A549 (cell line): Measurements from ENCODE around the gene NFATC4. TPM values are rescaled to one million over a fixed set of nuclear protein-coding genes. Genes with fewer than 3 reads are reported as not detected.

Experiments used
- ATAC-seq, 2 experiments: fragments of 200-7000 bp in 1 of 2; fragments of >200 bp in 1 of 2; cut with Nextera tagmentation in 1 of 2; cut with Tn5 transposase in 1 of 2; 3 replicates each; pipeline versions ENCODE4 v1.8.0 to v1.9.1; 2018 to 2020; ENCODE audit warnings: mild to moderate bottlenecking in 1 of 2, moderate library complexity in 1 of 2
- CTCF ChIA-PET: fragments of 300-600 bp; sonication (Branson Sonifier 250); formaldehyde crosslinking; extraction: SDS; loops from one replicate; lab custom pipeline; 2021; ENCODE audit warnings: antibody characterized with exemption, inconsistent platforms; lab: Yijun Ruan, JAX
- POLR2A ChIA-PET: fragments of 350-600 bp; formaldehyde crosslinking; extraction: SDS; loops from one replicate; lab custom pipeline; 2021; ENCODE audit warnings: antibody characterized with exemption, inconsistent platforms; lab: Yijun Ruan, JAX
- DNase-seq, 2 experiments: peaks; one replicate each; pipeline versions ENCODE4 v3.0.0 to v3.0.0-alpha.2; 2011 to 2016; ENCODE audit warnings: low read depth in 1 of 2, low spot score in 1 of 2
- FAIRE-seq: peaks from 2 replicates; lab custom pipeline; 2011; peaks lifted over from hg19 to GRCh38; lab: Jason Lieb, UNC
- H3K27ac ChIP-seq, 2 experiments: fragments of >200 bp; sonication (Bioruptor Twin); formaldehyde crosslinking; 3 replicates each; pipeline ENCODE4 v1.5.1; 2016 to 2017
- H3K4me1 ChIP-seq: fragments of >200 bp; sonication (Bioruptor Twin); formaldehyde crosslinking; 3 replicates; pipeline ENCODE4 v1.6.1; 2016
- H3K4me2 ChIP-seq: fragments of >200 bp; sonication (Bioruptor Twin); formaldehyde crosslinking; 3 replicates; pipeline ENCODE4 v1.6.1; 2016
- H3K4me3 ChIP-seq: fragments of >200 bp; sonication (Bioruptor Twin); formaldehyde crosslinking; 3 replicates; pipeline ENCODE4 v1.5.1; 2016
- H3K9me3 ChIP-seq: fragments of >200 bp; sonication (Bioruptor Twin); formaldehyde crosslinking; 3 replicates; pipeline ENCODE4 v1.6.1; 2016
- CBX2 ChIP-seq: fragments of 200-600 bp; sonication (generic); IDR thresholded peaks from 2 replicates; pipeline ENCODE4 v1.6.1; 2016; ENCODE audit warnings: low read depth, mild to moderate bottlenecking, borderline replicate concordance
- CBX8 ChIP-seq: fragments of 200-600 bp; sonication (generic); IDR thresholded peaks from 2 replicates; pipeline ENCODE4 v1.6.1; 2016
- CHD2 ChIP-seq: fragments of 150-350 bp; IDR thresholded peaks from 2 replicates; pipeline ENCODE4 v1.6.1; 2014; ENCODE audit warnings: low read length; ENCODE audit not compliant: partially characterized antibody
- CHD4 ChIP-seq: fragments of 200-600 bp; sonication (generic); IDR thresholded peaks from 2 replicates; pipeline ENCODE4 v1.6.1; 2016; ENCODE audit warnings: antibody characterized with exemption, mild to moderate bottlenecking, borderline replicate concordance
- CTCF ChIP-seq: fragments of >200 bp; sonication (Bioruptor Twin); formaldehyde crosslinking; IDR thresholded peaks from 3 replicates; pipeline ENCODE4 v1.5.1; 2016
- EP300 ChIP-seq, 2 experiments: fragments of >200 bp; sonication (Bioruptor Twin); formaldehyde crosslinking; IDR thresholded peaks; 2 replicates in 1 of 2; 3 replicates in 1 of 2; pipeline ENCODE4 v1.6.1; 2016 to 2017
- FOSB ChIP-seq: fragments of 250-450 bp; sonication (Bioruptor Pico); IDR thresholded peaks from 2 replicates; pipeline ENCODE4 v1.5.0; 2020; ENCODE audit warnings: mild to moderate bottlenecking, moderate library complexity
- FOXS1 ChIP-seq: fragments of 250-450 bp; sonication (Bioruptor Pico); IDR thresholded peaks from 2 replicates; pipeline ENCODE4 v1.5.0; 2020; ENCODE audit warnings: mild to moderate bottlenecking, moderate library complexity
- HDAC2 ChIP-seq: fragments of 200-600 bp; sonication (generic); IDR thresholded peaks from 2 replicates; pipeline ENCODE4 v1.6.1; 2016
- HEYL ChIP-seq: fragments of 250-450 bp; sonication (Bioruptor Pico); IDR thresholded peaks from 2 replicates; pipeline ENCODE4 v1.8.0; 2021; ENCODE audit warnings: mild to moderate bottlenecking, moderate library complexity
- HOXA7 ChIP-seq: fragments of 250-450 bp; sonication (Bioruptor Pico); IDR thresholded peaks from 2 replicates; pipeline ENCODE4 v1.5.0; 2020; ENCODE audit warnings: mild to moderate bottlenecking, moderate library complexity
- HOXB13 ChIP-seq: fragments of 250-450 bp; sonication (Bioruptor Pico); IDR thresholded peaks from 2 replicates; pipeline ENCODE4 v1.5.0; 2020; ENCODE audit warnings: low read depth, mild to moderate bottlenecking, moderate library complexity
- KDM5A ChIP-seq: fragments of 200-600 bp; sonication (generic); IDR thresholded peaks from 2 replicates; pipeline ENCODE4 v1.6.1; 2016; ENCODE audit warnings: antibody characterized with exemption, mild to moderate bottlenecking
- NR3C1 ChIP-seq: fragments of >200 bp; sonication (Bioruptor Twin); formaldehyde crosslinking; IDR thresholded peaks from 3 replicates; pipeline ENCODE4 v1.6.1; 2017
- PHF8 ChIP-seq: fragments of 200-600 bp; sonication (generic); IDR thresholded peaks from 2 replicates; pipeline ENCODE4 v1.6.1; 2016; ENCODE audit warnings: low read depth, mild to moderate bottlenecking, antibody characterized with exemption, moderate library complexity, borderline replicate concordance
- POLR2A ChIP-seq: IDR thresholded peaks from 2 replicates; pipeline ENCODE4 v1.6.1; 2012; ENCODE audit warnings: mild to moderate bottlenecking, low read length
- RARB ChIP-seq: fragments of 250-450 bp; sonication (Bioruptor Pico); IDR thresholded peaks from 2 replicates; pipeline ENCODE4 v1.8.0; 2021; ENCODE audit warnings: mild to moderate bottlenecking, moderate library complexity
- RCOR1 ChIP-seq: fragments of 150-350 bp; IDR thresholded peaks from 2 replicates; pipeline ENCODE4 v1.6.1; 2014; ENCODE audit warnings: antibody characterized with exemption, low read length, low read depth
- USF2 ChIP-seq: fragments of 450-650 bp; IDR thresholded peaks from 2 replicates; pipeline ENCODE4 v1.6.1; 2014; ENCODE audit warnings: antibody characterized with exemption
- ZFP36 ChIP-seq: fragments of 450-650 bp; IDR thresholded peaks from 2 replicates; pipeline ENCODE4 v1.6.1; 2014; ENCODE audit warnings: borderline replicate concordance; ENCODE audit not compliant: partially characterized antibody
- WGBS: methylation state at CpG from one replicate; pipeline ENCODE4 v1.1.6; 2017; ENCODE audit errors: missing lambda C conversion rate; 5-methylcytosine and 5-hydroxymethylcytosine counted together
- polyA plus RNA-seq, 4 experiments: library from polyadenylated mRNA; depleted of rRNA in 3 of 4; stranded (reverse); fragments of >200 nt; fragmentation: RNase III in 1 of 4; extraction: RNeasy Plus Mini Kit Qiagen cat#74134 plus additional on column Dnase treatment in 1 of 4; gene quantifications; 2 replicates in 3 of 4; 3 replicates in 1 of 4; pipeline ENCODE4 v1.2.3, GENCODE V29; 2011 to 2017
- TF ChIP-seq, protein P1 (sequence below): IDR thresholded peaks from 2 replicates; pipeline ENCODE4 v1.6.1; 2012; ENCODE audit warnings: low read depth, borderline replicate concordance
- TF ChIP-seq, protein P2 (sequence below): fragments of 150-350 bp; IDR thresholded peaks from 2 replicates; pipeline ENCODE4 v1.6.1; 2014; ENCODE audit warnings: low read depth, mild to moderate bottlenecking, low read length

The NFATC4 gene
- polyA plus RNA-seq, 2 of the 4 experiments (the other 2 are of a cell fraction): 0.04 to 0.32 TPM

DNA sequence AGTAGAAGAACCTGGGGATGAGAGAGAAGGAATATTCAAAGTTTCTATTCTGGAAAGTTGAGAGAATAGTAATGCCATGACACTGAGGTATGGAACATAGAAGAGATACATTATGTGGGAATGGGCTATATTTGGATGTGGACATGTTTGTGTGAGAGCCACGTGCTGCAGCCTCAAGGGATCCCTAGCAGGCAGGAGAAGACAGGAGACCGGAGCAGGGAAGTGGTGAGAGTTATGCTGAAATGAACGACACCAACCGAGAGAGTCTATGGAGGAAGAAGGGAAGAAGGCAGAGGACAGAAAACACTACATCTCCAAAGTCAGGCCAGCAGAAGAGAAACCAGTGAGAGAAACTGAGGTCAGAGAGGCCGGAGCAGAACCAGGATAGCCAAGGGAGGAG, 18.2 kb upstream of the NFATC4 start:
- no peak for TF ChIP-seq CBX2
- no peak for TF ChIP-seq FOXS1 (CRISPR knock-in tag)
- TF ChIP-seq RARB: no peak
- TF ChIP-seq FOSB: no peak
- TF ChIP-seq CHD2: no peak
- TF ChIP-seq HDAC2: no peak
- TF ChIP-seq, all 56 proteins: peak for 0
- 41% methylated on average over 5 of the region's 5 CpGs for WGBS
- CTCF ChIA-PET: interaction anchor here (0.6 to 4.2 kb wide), 4 partner anchors 13 to 82 kb away, joined by 3 to 40 read pairs (median 12); partner anchors contain the start of gene ADCY4
- FAIRE-seq (no peak), ATAC-seq (no peak), DNase-seq (no peak)
- POLR2A ChIA-PET: no interaction called here
- Histone ChIP-seq H3K4me1 (peaks cover 17% of the 10 kb centered on the region), H3K27ac (no peak overlapping the region), H3K4me3 (no peak overlapping the region), H3K9me3 (no peaks in the 10 kb centered on the region), H3K4me2 (no peak overlapping the region)

GRCh38 chr14:24351517-24351916, 16.5 kb upstream of the NFATC4 start:
- CTCF ChIA-PET: interaction anchor here (0.9 to 4.2 kb wide), 7 partner anchors 14 to 86 kb away, joined by 3 to 40 read pairs (median 4); partner anchors contain the start of gene ADCY4
- 43% methylated on average over 4 of the region's 4 CpGs for WGBS
- Histone ChIP-seq H3K4me2 (no peak overlapping the region), H3K27ac (no peak overlapping the region), H3K9me3 (no peaks in the 10 kb centered on the region), H3K4me1 (peaks cover 17% of the 10 kb centered on the region), H3K4me3 (no peak overlapping the region)
- peak; percentile 55 to 70; a peak in 4 of 6 replicates for ATAC-seq
- FAIRE-seq: no peak
- DNase-seq: no peak
- POLR2A ChIA-PET: interaction anchor here (1.0 kb wide), 1 partner anchor 80 kb away, joined by 4 read pairs; no protein-coding TSS in a partner anchor
- TF ChIP-seq CHD4: no peak
- TF ChIP-seq ZFP36: no peak
- TF ChIP-seq POLR2A: no peak
- no peak for TF ChIP-seq PHF8
- no peak for TF ChIP-seq HEYL (CRISPR knock-in tag)
- no peak for TF ChIP-seq HOXA7 (CRISPR knock-in tag)
- TF ChIP-seq, protein P1, sequence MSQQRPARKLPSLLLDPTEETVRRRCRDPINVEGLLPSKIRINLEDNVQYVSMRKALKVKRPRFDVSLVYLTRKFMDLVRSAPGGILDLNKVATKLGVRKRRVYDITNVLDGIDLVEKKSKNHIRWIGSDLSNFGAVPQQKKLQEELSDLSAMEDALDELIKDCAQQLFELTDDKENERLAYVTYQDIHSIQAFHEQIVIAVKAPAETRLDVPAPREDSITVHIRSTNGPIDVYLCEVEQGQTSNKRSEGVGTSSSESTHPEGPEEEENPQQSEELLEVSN: no peak
- no peak for TF ChIP-seq NR3C1
- TF ChIP-seq RCOR1: no peak
- TF ChIP-seq CTCF: no peak
- no peak for TF ChIP-seq HOXB13 (CRISPR knock-in tag)
- TF ChIP-seq KDM5A: no peak
- no peak for TF ChIP-seq USF2
- TF ChIP-seq CBX8: no peak
- TF ChIP-seq, protein P2, sequence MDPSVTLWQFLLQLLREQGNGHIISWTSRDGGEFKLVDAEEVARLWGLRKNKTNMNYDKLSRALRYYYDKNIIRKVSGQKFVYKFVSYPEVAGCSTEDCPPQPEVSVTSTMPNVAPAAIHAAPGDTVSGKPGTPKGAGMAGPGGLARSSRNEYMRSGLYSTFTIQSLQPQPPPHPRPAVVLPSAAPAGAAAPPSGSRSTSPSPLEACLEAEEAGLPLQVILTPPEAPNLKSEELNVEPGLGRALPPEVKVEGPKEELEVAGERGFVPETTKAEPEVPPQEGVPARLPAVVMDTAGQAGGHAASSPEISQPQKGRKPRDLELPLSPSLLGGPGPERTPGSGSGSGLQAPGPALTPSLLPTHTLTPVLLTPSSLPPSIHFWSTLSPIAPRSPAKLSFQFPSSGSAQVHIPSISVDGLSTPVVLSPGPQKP: no peak
- no peak for TF ChIP-seq EP300 (IDR thresholded peaks at IDR 0.05)
